Psoas muscle (tissue), 8 donors: Measurements from ENCODE around the gene CEP135. TPM values are rescaled to one million over a fixed set of nuclear protein-coding genes. Genes with fewer than 3 reads are reported as not detected.

Experiments
- ATAC-seq, 4 donors: fragments of 200-7000 bp; cut with Tn5 transposase; one replicate each; pipeline ENCODE4 v1.9.1; 2020; ENCODE audit warnings: moderate library complexity in 3 of 4, mild to moderate bottlenecking in 2 of 4
- DNase-seq, 2 donors: peaks; one replicate each; pipeline ENCODE4 v3.0.0-alpha.2; 2020
- H3K27ac ChIP-seq: fragments of 200-600 bp; one replicate; pipeline ENCODE4 v1.8.0; 2022
- H3K27me3 ChIP-seq, 3 donors: fragments of 200-600 bp in 1 of 3; one replicate each; pipeline versions ENCODE4 v1.6.1 to v1.8.0; 2013 to 2022; ENCODE audit warnings: low read length in 2 of 3, mild to moderate bottlenecking in 2 of 3, moderate library complexity in 1 of 3; ENCODE audit not compliant: insufficient read depth in 3 of 3
- H3K36me3 ChIP-seq, 2 donors: fragments of 200-600 bp in 1 of 2; one replicate each; pipeline versions ENCODE4 v1.6.1 to v1.8.0; 2013 to 2022; ENCODE audit warnings: low read depth in 1 of 2, mild to moderate bottlenecking in 1 of 2, moderate library complexity in 1 of 2; ENCODE audit not compliant: insufficient read depth in 1 of 2
- H3K4me1 ChIP-seq: fragments of 200-600 bp; one replicate; pipeline ENCODE4 v1.8.0; 2022
- H3K4me3 ChIP-seq: fragments of 200-600 bp; one replicate; pipeline ENCODE4 v1.8.0; 2022; ENCODE audit warnings: mild to moderate bottlenecking
- H3K9me3 ChIP-seq: fragments of 200-600 bp; one replicate; pipeline ENCODE4 v1.8.0; 2022
- WGBS, 3 donors: extraction: QIAGEN DNeasy Blood & Tissue Kit; methylation state at CpG; one replicate each; pipeline versions ENCODE4 v1.1.6 to v1.1.7; 2013; 5-methylcytosine and 5-hydroxymethylcytosine counted together
- intact Hi-C, 2 donors: fragments of 100-400 bp; cut with DNase I; formaldehyde crosslinking; loops; one replicate each; pipeline versions ENCODE4 v1.11.0 to v1.14.2; 2022
- polyA plus RNA-seq, 3 donors: library from polyadenylated mRNA; stranded (reverse); fragments of 200-250 nt; gene quantifications; one replicate each; pipeline ENCODE4 v1.2.3, GENCODE V29; 2013
- total RNA-seq, 4 donors: library from RNA; stranded (reverse); fragmentation: NEBNext Ultra II Directional in 2 of 4; extraction: Animal tissue kit (Norgen Biotek cat#: 25700) in 2 of 4; gene quantifications; one replicate each; pipeline versions ENCODE4 v1.2.1 to v1.2.4, GENCODE V29; 2021 to 2023
- TF ChIP-seq, protein P1 (sequence below): fragments of 200-600 bp; IDR thresholded peaks from one replicate; pipeline ENCODE4 v1.8.0; 2022; ENCODE audit warnings: antibody characterized with exemption
- donor health status: healthy with polysubstance abuse.
- donor health status: DM: no; HTN: no; CAD: no; lungs with moderate emphysema.
- donor health status: Bipolar disorder and iron deficiency.
- donor health status: healthy.
- donor health status: DM: yes; HTN: yes; CAD: no.
- donor health status: DM: no; HTN: no; CAD: no.
- donor health status: DM: no; HTN: no; CAD: no.
- donor health status: DM: yes; HTN: yes; CAD: no.

Gene CEP135
- total and polyA plus RNA-seq, 7 donors, result 0.55 to 2.0 (median 1.6) TPM

DNA sequence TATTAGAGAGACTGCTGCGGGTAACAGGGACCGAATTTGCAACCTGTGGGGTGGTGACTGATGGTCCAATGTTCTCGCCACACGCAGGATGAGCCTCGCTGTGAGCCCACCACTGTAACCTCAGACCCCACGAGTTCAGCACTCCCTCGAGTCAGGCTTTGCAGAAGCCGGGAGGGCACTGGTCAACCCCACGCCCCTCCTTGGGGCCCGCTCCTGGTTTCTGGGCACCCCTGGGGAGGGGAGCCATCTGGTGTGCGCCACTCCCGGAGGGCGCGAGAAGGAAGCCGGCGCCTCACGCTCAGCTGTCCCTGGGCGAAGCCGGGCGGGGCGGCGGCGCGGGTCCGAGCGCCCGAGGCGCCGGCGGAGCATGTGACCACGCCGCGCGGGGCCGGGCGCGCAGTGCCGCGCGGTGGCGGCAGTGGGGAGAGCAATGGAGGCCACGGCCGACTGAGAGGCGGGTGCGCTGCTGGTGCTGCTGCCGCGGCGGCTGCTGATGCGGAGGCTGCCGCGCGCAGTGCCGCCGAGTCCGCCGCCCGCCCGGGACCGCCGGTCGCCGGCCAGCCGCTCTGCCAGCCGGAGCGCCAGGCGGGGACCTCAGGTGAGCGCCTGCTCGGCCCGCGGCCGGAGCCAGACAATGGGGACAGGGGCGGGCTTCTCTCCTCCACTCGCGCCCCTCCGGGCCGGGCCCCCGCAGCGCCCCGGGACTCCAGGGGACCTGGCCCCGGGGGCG lies 100.1 kb downstream of the CEP135 start:
- DNase-seq (peak in 1 of 2 donors; percentile 21), ATAC-seq (peak; percentile 32 to 62 (median 48))
- Histone ChIP-seq H3K27ac (no peak overlapping the region), H3K9me3 (no peaks in the 10 kb centered on the region), H3K36me3 (no peaks in the 10 kb centered on the region), H3K4me3 (peak overlapping the region; percentile 58), H3K4me1 (no peaks in the 10 kb centered on the region), H3K27me3 (peaks cover 0 to 42% (median 6%) of the 10 kb centered on the region in 3 donors)
- TF ChIP-seq, protein P1, sequence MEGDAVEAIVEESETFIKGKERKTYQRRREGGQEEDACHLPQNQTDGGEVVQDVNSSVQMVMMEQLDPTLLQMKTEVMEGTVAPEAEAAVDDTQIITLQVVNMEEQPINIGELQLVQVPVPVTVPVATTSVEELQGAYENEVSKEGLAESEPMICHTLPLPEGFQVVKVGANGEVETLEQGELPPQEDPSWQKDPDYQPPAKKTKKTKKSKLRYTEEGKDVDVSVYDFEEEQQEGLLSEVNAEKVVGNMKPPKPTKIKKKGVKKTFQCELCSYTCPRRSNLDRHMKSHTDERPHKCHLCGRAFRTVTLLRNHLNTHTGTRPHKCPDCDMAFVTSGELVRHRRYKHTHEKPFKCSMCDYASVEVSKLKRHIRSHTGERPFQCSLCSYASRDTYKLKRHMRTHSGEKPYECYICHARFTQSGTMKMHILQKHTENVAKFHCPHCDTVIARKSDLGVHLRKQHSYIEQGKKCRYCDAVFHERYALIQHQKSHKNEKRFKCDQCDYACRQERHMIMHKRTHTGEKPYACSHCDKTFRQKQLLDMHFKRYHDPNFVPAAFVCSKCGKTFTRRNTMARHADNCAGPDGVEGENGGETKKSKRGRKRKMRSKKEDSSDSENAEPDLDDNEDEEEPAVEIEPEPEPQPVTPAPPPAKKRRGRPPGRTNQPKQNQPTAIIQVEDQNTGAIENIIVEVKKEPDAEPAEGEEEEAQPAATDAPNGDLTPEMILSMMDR, result peak; percentile 10
- intact Hi-C loops, result no loop called here
- 1% methylated on average over 29 to 81 of the region's 81 CpGs for WGBS, 3 donors

DNA sequence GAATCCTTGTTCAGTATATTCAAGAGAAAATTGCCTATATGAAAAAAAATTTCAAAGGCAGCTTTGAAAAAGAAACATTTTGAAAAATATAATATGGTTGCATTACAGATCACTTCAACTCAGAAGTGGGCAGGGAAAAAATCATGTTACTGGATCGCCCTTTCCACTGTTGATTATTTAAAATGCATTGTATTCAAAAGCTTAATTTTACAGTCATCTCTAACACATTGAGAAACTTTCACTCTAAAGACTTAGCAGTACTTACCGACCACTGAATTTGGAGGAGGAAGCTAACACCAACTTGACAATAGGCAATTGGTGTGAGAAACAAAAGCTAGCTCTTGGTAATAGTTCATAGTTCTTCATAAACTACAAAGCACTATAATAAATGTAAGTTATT lies 101.9 kb downstream of the CEP135 start:
- intact Hi-C loops, result loop anchor here in 1 of 2 donors (5.0 kb wide), 1 partner anchor 353 kb away; no protein-coding TSS in a partner anchor

DNA sequence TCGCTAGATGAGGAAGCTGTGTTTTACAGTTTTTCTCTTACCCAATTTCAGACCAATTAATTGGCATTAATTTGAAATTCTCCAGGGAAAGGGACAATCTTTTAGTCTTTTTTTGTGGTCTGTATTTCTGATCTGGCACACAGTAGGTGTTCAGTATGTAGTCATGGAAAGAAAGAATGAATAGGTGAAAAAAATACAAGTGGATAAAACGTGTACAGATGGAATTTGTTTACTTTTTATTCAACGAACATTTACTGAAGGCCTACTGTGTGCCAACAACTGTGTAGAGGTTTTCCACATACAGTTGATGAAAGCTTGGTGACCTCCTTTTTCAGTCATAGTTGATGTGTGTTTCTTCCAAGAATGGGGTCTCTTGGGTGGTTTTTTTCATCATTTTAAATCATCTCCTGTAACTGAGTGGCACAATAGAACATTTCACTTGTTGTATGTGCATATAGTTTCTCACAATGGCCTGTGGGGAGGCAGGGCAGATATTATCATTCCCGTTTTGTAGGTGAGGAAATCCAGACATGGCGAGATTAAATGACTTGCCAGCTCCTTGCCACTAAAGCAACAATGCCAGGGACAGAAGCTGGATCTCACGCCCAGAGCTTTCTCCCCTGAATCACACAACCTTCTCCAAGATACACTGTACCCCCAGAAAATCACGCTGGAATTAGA lies 102.4 kb downstream of the CEP135 start:
- H3K27me3 ChIP-seq, result peaks cover 0 to 44% (median 6%) of the 10 kb centered on the region in 3 donors
- no peak overlapping the region for H3K27ac ChIP-seq
- no peak overlapping the region for H3K4me3 ChIP-seq
- TF ChIP-seq, protein P1, result no peak
- intact Hi-C loops, result loop anchor here in 1 of 2 donors (5.0 kb wide), 1 partner anchor 354 kb away; no protein-coding TSS in a partner anchor
- no peaks in the 10 kb centered on the region for H3K4me1 ChIP-seq
- ATAC-seq, result no peak
- WGBS, 3 donors, result 88 to 91% (median 89%) methylated on average over 7 of the region's 7 CpGs
- DNase-seq, result no peak
- no peaks in the 10 kb centered on the region for H3K36me3 ChIP-seq
- H3K9me3 ChIP-seq, result no peaks in the 10 kb centered on the region

More for the DNA sequence above, 101.9 kb downstream of the CEP135 start:
- 65 to 71% (median 66%) methylated on average over 2 of the region's 2 CpGs for WGBS, 3 donors
- Histone ChIP-seq H3K27ac (no peak overlapping the region), H3K36me3 (no peaks in the 10 kb centered on the region), H3K27me3 (peaks cover 0 to 42% (median 6%) of the 10 kb centered on the region in 3 donors), H3K4me1 (no peaks in the 10 kb centered on the region), H3K4me3 (no peak overlapping the region), H3K9me3 (no peaks in the 10 kb centered on the region)
- no peak for ATAC-seq
- no peak for DNase-seq
- TF ChIP-seq, protein P1, result no peak

DNA sequence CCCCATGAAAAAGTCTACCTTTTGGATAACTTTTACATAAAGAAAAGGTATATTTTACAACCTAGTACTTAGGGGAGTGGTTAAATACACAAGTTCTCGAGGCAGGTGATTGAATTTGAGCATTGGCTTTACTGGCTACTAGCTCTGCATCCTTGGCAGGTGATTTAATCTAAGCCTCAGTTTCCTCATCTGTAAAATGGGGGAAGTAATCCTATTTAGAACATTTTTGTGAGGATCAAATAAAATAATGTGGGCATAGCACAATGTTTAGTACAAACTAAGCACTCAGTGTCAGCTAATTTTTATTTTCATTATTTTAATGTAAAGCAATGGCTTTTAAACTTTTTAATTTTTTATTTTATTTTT lies 102.9 kb downstream of the CEP135 start:
- DNase-seq (no peak), ATAC-seq (no peak)
- Histone ChIP-seq H3K27ac (no peak overlapping the region), H3K36me3 (no peaks in the 10 kb centered on the region), H3K9me3 (no peaks in the 10 kb centered on the region), H3K4me3 (no peak overlapping the region), H3K27me3 (peaks cover 0 to 44% (median 6%) of the 10 kb centered on the region in 3 donors), H3K4me1 (no peaks in the 10 kb centered on the region)
- TF ChIP-seq, protein P1, result no peak
- WGBS, 3 donors, result 94 to 97% (median 96%) methylated on average over 1 of the region's 1 CpG
- intact Hi-C loops, result loop anchor here in 1 of 2 donors (5.0 kb wide), 1 partner anchor 354 kb away; no protein-coding TSS in a partner anchor
